Neuron (in vitro differentiated cells): ENCODE measurements around the gene SORBS2.

Experiments
- H2AFZ ChIP-seq: one replicate; pipeline ENCODE4 v1.6.1; 2013; ENCODE audit warnings: low read depth, mild to moderate bottlenecking, inconsistent platforms, low read length, moderate library complexity
- H3K27me3 ChIP-seq: one replicate; pipeline ENCODE4 v1.6.1; 2013; ENCODE audit warnings: low read length; ENCODE audit not compliant: insufficient read depth
- H3K36me3 ChIP-seq: one replicate; pipeline ENCODE4 v1.6.1; 2013; ENCODE audit warnings: low read length; ENCODE audit not compliant: insufficient read depth
- H3K4me1 ChIP-seq: one replicate; pipeline ENCODE4 v1.6.1; 2013; ENCODE audit warnings: low read length; ENCODE audit not compliant: insufficient read depth
- H3K4me3 ChIP-seq: 2 replicates; pipeline ENCODE4 v1.5.1; 2013; ENCODE audit warnings: mild to moderate bottlenecking, low read length, moderate library complexity
- H3K9me3 ChIP-seq: one replicate; pipeline ENCODE4 v1.6.1; 2013; ENCODE audit warnings: low read length

The SORBS2 gene

GRCh38 chr4:185671066-185671465 lies 140.9 kb downstream of the SORBS2 start:
- peaks cover 3% of the 10 kb centered on the region for H3K4me1 ChIP-seq
- no peak overlapping the region for H3K4me3 ChIP-seq
- H2AFZ ChIP-seq: no peak overlapping the region
- peaks cover 2% of the 10 kb centered on the region for H3K9me3 ChIP-seq
- no peaks in the 10 kb centered on the region for H3K27me3 ChIP-seq
- peaks cover 6% of the 10 kb centered on the region for H3K36me3 ChIP-seq

DNA sequence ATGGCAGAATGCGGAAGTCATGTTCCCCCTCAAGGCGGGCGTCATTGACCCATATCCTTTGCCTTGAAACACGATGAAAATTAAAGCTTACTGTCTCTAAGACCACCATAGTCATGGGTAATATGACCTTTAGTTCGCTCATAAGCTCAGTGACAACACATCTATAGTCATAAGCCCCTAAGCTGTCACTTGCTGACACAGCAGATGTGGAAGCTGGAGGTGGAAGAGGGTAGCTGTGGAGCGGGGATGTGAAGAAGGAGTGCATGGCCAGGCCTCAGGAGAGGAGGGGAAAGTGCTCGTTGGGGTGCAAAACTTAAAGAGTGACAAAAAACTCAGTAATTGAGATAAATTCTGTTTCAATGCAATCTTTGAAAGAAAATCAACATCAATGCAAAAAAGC lies 142.7 kb downstream of the SORBS2 start:
- Histone ChIP-seq H3K9me3 (no peaks in the 10 kb centered on the region), H3K4me1 (peaks cover 3% of the 10 kb centered on the region), H3K27me3 (no peaks in the 10 kb centered on the region), H3K4me3 (no peak overlapping the region), H2AFZ (no peak overlapping the region), H3K36me3 (peaks cover 7% of the 10 kb centered on the region)

- Histone ChIP-seq H3K9me3 (no peaks in the 10 kb centered on the region), H3K4me1 (no peaks in the 10 kb centered on the region), H3K36me3 (peaks cover 26% of the 10 kb centered on the region), H3K4me3 (no peak overlapping the region), H3K27me3 (no peaks in the 10 kb centered on the region), H2AFZ (no peak overlapping the region)
These were observed 145.8 kb downstream of the SORBS2 start for GRCh38 chr4:185666156-185666555.

- H3K27me3 ChIP-seq: no peaks in the 10 kb centered on the region
- H2AFZ ChIP-seq: no peak overlapping the region
- H3K36me3 ChIP-seq: peaks cover 29% of the 10 kb centered on the region
- H3K9me3 ChIP-seq: no peaks in the 10 kb centered on the region
- H3K4me3 ChIP-seq: no peak overlapping the region
- no peaks in the 10 kb centered on the region for H3K4me1 ChIP-seq
These were observed 146.3 kb downstream of the SORBS2 start for GRCh38 chr4:185665655-185666054.

DNA sequence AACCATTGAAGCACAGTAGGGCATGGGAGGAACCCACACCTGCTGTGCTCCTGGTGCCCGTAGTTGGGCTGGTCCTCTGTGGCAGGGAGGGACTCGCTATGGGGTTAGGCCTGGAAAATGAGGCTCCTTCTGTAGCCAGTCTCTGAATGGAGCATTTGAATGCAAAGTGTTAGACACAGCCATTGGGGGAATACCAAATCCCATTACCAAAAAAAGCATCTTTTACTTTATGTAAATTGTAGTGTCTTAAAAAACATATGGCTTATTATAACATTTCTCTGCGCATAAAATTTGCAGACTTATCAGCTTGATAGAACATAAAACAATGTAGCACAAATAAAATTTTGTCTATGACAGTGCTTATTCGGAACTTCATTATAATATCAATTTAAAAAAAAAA lies 147.5 kb downstream of the SORBS2 start:
- peaks cover 41% of the 10 kb centered on the region for H3K36me3 ChIP-seq
- no peaks in the 10 kb centered on the region for H3K4me1 ChIP-seq
- no peak overlapping the region for H2AFZ ChIP-seq
- no peaks in the 10 kb centered on the region for H3K27me3 ChIP-seq
- no peak overlapping the region for H3K4me3 ChIP-seq
- no peaks in the 10 kb centered on the region for H3K9me3 ChIP-seq

GRCh38 chr4:185662030-185662778 lies 149.8 kb downstream of the SORBS2 start:
- H3K4me3 ChIP-seq: no peak overlapping the region
- no peak overlapping the region for H2AFZ ChIP-seq
- peaks cover 45% of the 10 kb centered on the region for H3K36me3 ChIP-seq
- H3K4me1 ChIP-seq: no peaks in the 10 kb centered on the region
- H3K27me3 ChIP-seq: no peaks in the 10 kb centered on the region
- no peaks in the 10 kb centered on the region for H3K9me3 ChIP-seq

- no peak overlapping the region for H2AFZ ChIP-seq
- peaks cover 45% of the 10 kb centered on the region for H3K36me3 ChIP-seq
These were observed 151.7 kb downstream of the SORBS2 start for GRCh38 chr4:185660340-185660739.

GRCh38 chr4:185657699-185658098 lies 154.3 kb downstream of the SORBS2 start:
- no peaks in the 10 kb centered on the region for H3K27me3 ChIP-seq
- H3K4me3 ChIP-seq: no peak overlapping the region
- no peaks in the 10 kb centered on the region for H3K4me1 ChIP-seq
- H2AFZ ChIP-seq: no peak overlapping the region
- peaks cover 46% of the 10 kb centered on the region for H3K36me3 ChIP-seq
- no peaks in the 10 kb centered on the region for H3K9me3 ChIP-seq

More at GRCh38 chr4:185660340-185660739, 151.7 kb downstream of the SORBS2 start:
- Histone ChIP-seq H3K27me3 (no peaks in the 10 kb centered on the region), H3K9me3 (no peaks in the 10 kb centered on the region), H3K4me3 (no peak overlapping the region), H3K4me1 (no peaks in the 10 kb centered on the region)

DNA sequence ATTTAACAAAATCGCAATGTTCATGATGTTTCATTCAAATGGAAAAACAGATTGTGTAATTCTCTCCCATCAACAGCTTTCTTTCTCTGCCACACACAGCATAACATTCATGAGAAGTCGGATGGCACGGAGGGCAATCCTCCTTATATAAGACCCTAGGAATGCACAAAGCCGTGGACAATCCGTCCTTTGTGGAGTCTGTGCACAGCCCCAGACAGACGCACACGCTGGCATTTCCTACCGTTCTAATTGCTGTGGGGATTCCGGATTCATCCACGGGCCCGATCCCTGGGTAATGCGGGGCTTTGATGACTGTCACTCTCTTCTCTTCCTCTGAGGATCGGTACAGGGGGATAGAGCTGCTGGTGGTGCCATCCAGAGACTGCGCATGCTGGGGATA lies 154.8 kb downstream of the SORBS2 start:
- Histone ChIP-seq H3K27me3 (no peaks in the 10 kb centered on the region), H3K4me3 (no peak overlapping the region), H3K36me3 (peaks cover 41% of the 10 kb centered on the region), H3K9me3 (no peaks in the 10 kb centered on the region), H3K4me1 (peaks cover 2% of the 10 kb centered on the region), H2AFZ (no peak overlapping the region)

DNA sequence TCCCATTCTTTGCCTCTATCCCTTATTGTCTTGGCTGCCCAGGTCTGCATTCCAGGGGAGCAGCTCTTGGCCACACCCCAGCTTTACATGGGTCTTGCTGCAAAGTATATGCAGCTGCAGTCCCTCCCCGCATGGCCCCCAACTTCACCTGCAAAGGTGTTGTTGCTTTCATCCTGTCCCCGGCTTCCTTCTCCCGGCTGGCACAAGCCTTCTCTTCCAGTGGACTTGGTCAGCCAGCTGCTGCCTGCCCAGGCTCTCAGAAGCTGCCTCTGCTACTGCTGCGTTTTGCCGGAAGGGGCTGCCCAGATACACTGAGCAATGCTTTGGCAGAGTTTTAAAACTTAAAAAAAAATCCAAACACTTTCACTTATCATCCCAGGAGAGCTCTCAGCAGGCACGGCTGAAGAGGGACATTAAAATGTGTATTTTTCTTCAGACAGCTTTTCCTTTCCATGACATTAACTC lies 155.5 kb downstream of the SORBS2 start:
- Histone ChIP-seq H3K4me1 (peaks cover 9% of the 10 kb centered on the region), H3K9me3 (no peaks in the 10 kb centered on the region), H3K4me3 (no peak overlapping the region), H2AFZ (no peak overlapping the region), H3K27me3 (no peaks in the 10 kb centered on the region), H3K36me3 (peaks cover 34% of the 10 kb centered on the region)

- Histone ChIP-seq H3K27me3 (no peaks in the 10 kb centered on the region), H2AFZ (no peak overlapping the region), H3K9me3 (no peaks in the 10 kb centered on the region), H3K4me3 (no peak overlapping the region), H3K4me1 (peaks cover 20% of the 10 kb centered on the region), H3K36me3 (peaks cover 21% of the 10 kb centered on the region)
These were observed 156.9 kb downstream of the SORBS2 start for GRCh38 chr4:185654965-185655554.

GRCh38 chr4:185654311-185654710 lies 157.7 kb downstream of the SORBS2 start:
- Histone ChIP-seq H3K36me3 (peaks cover 17% of the 10 kb centered on the region), H3K4me1 (peaks cover 20% of the 10 kb centered on the region), H3K27me3 (no peaks in the 10 kb centered on the region), H2AFZ (no peak overlapping the region), H3K9me3 (no peaks in the 10 kb centered on the region), H3K4me3 (no peak overlapping the region)

GRCh38 chr4:185651851-185652250 lies 160.1 kb downstream of the SORBS2 start:
- Histone ChIP-seq H3K9me3 (no peaks in the 10 kb centered on the region), H3K4me3 (no peak overlapping the region), H3K36me3 (peaks cover 26% of the 10 kb centered on the region), H2AFZ (no peak overlapping the region), H3K4me1 (peaks cover 20% of the 10 kb centered on the region), H3K27me3 (no peaks in the 10 kb centered on the region)
